NCI-H1092 (cell line): ENCODE results near the gene TBCD.
"Not testable (repeated sequence)": the region's sequence is repeated elsewhere in the genome, so short reads cannot be mapped to it uniquely, and the experiment has no call there.

Experiments
- DNase-seq: peaks from one replicate; lab custom pipeline; 2025; lab: John Stamatoyannopoulos, UW

TBCD gene

GRCh38 chr17:82974136-82974952 is 222.5 kb downstream of the TBCD start:
- no peak for DNase-seq

DNA sequence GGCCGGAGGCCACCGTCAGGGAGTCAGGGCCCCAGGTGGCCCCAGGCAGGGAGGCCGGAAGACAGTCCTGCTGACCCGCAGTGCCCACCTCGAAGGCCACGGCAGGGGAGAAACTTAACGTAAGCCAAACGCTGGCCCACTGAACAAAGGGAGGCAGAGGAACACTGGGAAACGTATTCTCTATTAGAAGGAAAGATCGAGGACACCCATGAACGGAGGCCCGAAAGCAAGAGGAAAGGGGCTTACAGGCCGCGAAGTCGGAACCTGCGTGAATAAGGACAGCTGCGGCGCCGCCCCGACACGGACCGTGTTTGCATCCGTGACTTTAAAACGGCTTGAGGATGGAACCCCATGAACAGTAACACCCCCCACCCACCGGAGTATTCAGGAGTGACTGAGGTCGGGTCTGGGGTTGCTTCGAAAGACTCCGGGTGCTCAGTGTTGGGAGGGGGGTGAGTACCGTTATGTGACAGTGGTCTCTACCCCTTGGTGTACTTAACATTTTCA is 225.2 kb downstream of the TBCD start:
- no peak for DNase-seq

DNA sequence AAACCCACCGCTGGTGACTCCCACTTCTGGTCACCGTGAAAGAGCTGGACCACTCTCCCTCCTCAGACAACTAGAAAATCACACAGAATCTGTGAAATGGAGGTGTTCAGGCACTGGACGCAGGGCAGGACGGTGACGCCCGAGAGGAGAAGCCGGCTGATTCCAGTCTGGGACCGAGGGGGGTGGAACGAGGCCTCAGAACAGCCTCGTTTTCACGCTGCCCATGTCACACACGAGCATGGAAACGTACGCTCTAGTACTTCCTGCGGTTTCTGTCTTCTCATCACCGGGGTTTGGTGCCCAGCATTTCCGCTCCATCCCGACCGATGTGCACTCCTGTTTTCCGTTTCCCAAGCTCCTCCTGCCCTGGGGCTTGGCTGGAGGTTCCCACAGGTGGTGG is 225.7 kb downstream of the TBCD start:
- no peak for DNase-seq

DNA sequence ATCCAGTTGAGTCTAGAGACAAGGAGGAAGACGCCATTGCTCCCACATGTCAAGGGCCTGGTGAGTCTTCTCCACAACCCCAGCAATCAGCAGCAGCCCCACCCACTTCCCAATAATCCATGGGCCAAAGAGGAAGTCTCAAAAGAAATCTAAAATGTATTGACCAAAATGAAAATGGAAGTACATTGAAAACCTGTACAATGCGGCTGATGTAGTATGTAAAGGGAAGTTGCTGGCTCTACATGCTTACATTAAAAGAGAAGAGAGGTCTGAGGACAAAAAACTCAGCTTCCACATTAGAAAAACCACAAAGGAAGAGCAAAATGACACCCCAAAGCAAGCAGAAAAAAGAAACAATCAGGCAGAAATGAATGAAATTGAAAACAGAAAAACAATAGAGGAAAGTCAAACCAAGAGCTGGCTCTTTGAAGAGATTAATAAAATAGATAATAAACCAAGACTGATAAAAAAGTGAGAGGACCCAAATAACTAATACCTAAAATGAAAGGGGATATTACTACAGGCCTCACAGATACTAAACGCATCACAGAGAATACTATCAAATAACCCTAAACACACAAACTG is 227.0 kb downstream of the TBCD start:
- no peak for DNase-seq

DNA sequence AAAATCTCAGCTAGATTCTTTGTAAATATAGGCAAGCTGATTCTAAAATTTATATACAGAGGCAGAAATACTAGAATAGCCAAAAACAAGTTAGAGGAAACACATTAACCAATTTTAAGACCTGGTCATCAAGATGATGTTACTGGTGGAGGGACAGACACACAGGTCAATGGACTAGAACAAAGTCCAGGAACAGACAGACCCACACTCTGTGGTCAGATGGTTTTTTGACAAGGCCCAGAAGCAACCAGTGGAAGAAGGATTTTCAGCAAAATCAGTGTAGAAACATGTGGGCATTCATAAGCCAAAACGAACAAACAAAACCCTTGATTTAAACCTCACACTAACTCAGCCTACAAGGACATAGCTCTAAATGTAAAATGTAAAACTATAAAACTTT is 227.9 kb downstream of the TBCD start:
- DNase-seq = no peak

DNA sequence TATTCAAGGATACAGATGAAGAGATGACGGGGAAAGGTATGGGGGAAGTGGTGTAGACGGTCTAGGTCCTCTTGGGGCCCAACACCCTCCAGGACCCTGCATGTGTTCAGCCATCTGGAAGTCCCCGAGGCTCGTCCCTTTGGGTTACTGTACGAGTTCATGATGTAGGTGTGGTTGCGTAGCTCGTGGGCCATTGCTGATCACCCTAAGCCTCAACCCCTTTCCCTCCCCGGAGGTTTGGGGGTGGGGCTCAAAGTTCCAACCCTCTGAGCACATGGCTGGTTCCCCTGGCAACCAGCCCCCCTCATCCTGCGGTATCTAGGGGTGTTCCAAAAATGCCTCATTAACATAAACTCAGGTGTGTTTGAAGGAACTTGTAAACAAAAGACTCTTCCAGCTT is 228.8 kb downstream of the TBCD start:
- DNase-seq = no peak

DNA sequence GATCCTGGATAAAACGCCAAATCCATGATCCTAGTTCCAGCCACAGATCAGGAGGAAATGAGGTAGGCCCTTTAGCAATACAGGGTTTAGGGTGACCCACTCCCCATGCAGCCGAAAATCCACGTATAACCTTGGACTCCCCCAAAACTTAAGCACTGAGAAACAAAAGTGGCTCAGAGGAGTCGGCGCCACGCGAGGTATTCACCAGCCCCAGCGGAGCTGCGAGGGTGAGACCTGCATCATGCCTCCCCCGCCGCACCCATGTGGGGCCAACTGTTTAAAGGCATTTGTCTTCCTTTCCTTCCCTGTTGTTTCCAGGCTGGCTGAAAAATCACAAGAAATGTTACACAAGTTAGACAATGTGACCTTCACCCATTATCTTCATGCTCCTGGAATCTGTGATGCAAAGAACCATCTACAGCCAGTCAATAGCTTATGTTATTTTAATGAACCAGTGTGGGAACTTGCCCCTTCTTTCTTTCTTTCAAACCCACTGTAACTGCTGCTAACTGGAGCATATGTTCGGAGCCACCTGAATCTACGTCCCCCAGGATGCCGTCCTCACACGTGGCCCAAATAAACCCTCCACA is 229.4 kb downstream of the TBCD start:
- DNase-seq = no peak

- DNase-seq = no peak
These were observed 231.8 kb downstream of the TBCD start for GRCh38 chr17:82983510-82984248.

DNA sequence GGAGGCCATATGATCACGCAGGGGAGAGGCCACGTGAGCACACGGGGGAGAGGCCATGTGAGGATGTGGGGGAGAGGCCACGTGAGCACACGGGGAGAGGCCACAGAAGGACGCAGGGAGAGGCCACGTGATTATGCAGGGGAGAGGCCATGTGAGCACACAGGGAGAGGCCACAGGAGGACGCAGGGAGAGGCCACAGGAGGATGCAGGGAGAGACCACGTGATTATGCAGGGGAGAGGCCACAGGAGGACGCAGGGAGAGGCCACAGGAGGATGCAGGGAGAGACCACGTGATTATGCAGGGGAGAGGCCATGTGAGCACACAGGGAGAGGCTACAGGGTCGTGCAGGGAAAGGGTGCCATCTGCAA is 232.4 kb downstream of the TBCD start:
- DNase-seq = not testable (repeated sequence)

DNA sequence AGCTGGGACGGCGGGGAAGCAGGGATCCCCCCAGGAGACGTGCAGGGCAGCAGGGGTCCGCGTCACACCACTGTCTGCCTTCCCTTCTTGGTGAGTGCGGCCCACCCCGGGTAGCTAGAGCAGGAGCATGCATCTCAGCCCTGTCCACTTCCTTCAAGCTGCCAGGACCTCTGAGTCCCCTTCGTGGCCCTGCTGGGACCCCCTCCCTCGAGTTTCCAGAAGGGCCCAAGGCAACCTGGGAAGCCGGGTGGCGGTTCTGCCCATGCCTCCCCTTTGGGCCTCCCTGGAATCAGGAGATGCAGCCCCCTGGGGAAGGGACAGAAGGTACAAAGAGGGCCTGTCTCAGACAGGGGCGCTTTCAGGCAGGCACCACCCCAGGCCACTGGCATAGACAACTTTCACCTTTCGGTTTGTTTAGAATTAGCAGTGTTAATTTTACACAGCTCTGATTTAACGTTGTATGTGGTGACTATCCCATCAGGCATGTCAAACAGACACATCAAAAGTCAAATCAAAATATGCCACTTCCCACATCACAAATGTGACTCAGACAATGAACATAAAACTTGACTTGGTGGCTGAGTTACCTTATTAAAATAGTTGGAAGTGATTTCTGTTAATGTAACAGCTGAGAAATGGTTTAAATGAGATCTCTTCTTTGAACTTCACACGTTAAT is 233.0 kb downstream of the TBCD start:
- DNase-seq = no peak

- DNase-seq = no peak
These were observed 233.6 kb downstream of the TBCD start for GRCh38 chr17:82985428-82985805.

DNA sequence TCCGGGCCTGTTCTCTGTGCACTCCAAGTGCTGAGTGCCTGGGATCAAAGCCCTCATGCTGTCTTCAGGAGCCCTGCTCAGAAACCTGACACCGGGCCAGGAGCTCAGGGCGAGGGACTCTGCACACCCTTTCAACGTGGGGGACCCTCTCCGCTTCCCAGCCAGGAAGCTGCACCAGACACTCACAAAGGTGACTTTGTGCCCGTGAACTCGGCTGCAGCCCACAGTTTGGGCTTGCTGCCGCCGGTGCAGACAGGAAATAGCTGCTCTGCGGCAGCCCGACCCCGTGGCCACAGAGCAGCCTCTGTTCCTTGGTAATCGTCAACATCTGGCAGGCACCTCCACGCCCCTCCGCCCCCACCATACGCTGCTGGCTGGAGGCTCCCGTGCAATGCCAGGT is 234.1 kb downstream of the TBCD start:
- no peak for DNase-seq

- DNase-seq = not testable (repeated sequence)
These were observed 237.2 kb downstream of the TBCD start for GRCh38 chr17:82989051-82989450.

DNA sequence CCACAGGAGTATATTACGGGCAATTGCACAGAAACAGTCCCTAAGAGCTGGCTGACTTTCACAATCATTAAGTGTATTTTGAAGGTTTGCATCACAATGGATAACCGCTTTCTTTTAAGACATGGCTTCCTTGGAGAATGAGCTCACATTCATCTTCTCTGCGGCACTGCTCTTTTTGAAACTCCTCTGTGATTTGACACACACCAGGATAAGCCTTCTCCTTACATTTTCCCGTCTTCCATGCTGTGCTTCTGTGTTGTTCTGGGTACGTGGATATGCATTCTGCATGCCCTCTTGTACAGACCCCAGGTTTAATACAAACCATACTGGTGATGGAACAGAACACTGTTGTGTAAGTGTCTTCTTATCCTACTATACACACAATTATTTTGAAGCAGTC is 238.0 kb downstream of the TBCD start:
- no peak for DNase-seq

GRCh38 chr17:82993005-82993404 is 241.1 kb downstream of the TBCD start:
- DNase-seq = no peak
